HG02981 (cell line): ENCODE data around the gene TBRG4.

ENCODE experiments used
- ATAC-seq: cut with Tn5 transposase; IDR thresholded peaks from one replicate; pipeline ENCODE4 v1.9.1; 2021; ENCODE audit warnings: mild to moderate bottlenecking, moderate library complexity; ENCODE audit not compliant: unreplicated experiment

Gene TBRG4

GRCh38 chr7:45075871-45076796, 35.4 kb downstream of the TBRG4 start:
- no peak for ATAC-seq

- ATAC-seq = no peak
Observed at GRCh38 chr7:45075355-45075644, 36.2 kb downstream of the TBRG4 start.

GRCh38 chr7:45074528-45075354, 36.8 kb downstream of the TBRG4 start:
- no peak for ATAC-seq

DNA sequence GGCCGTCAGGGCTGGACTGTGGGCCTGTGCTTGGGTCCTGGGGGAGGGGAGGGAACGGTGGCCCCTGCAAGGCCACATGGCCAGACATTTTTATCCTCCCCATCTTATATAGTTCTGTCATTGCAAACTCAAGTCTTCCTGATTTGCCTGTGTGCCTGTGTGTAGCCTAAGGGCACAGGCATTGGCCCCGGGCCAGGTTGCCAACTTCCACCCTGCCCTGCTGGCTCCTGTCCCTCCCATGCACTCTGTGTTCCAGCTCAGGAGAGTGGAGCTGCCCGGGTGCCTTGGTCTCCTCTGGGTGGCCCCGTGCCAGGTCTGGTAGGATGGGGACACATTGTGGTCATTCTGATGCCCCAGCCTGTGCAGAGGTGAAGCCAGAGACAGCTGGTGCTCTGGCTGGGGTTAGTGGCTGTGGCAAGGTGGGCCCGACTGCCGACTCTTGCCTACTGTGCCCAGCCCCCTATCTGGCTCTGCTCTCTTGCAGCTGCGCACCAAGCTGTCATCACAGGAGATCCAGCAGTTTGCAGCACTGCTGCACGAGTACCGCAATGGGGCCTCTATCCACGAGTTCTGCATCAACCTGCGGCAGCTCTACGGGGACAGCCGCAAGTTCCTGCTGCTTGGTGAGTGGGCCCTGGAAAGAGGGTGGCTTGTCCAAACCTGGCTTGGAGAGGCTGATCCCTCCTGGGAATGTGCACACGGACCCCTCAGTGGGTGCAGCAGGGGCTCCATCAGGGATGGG, 37.5 kb downstream of the TBRG4 start:
- no peak for ATAC-seq

DNA sequence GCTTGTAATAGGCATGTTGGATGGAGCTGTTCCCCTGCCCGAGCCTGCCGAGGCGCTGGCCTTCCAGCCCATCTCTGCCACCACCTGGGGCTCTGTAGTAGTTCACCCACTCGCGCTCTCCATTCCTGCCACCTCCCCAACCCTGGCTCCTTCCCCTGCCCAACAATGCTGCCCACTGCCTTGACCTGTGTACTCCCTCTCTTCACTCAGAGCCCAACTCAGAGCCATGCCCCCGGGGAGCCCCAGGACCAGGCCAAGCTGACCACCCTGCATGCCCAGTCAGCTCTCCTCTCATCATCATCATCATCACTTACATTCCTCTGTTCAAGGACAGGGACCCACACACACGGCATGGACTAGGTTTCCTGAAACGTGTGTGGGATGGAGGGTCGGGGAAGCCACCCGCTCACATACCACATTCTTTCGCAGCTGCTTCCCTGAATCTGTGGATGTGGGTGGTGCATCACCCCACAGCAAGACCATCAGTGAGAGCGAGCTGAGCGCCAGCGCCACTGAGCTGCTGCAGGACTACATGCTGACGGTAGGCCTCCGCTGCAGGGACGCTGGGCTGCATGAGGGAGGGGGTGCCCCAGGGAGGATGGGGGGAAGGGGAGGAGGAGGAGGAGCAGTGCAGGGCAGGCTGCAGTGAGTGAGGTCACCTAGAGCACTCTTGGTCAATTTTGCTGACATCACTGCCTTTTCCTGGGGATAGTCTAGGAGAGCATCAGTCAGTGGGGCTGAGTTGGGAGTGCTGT, 38.3 kb downstream of the TBRG4 start:
- no peak for ATAC-seq

DNA sequence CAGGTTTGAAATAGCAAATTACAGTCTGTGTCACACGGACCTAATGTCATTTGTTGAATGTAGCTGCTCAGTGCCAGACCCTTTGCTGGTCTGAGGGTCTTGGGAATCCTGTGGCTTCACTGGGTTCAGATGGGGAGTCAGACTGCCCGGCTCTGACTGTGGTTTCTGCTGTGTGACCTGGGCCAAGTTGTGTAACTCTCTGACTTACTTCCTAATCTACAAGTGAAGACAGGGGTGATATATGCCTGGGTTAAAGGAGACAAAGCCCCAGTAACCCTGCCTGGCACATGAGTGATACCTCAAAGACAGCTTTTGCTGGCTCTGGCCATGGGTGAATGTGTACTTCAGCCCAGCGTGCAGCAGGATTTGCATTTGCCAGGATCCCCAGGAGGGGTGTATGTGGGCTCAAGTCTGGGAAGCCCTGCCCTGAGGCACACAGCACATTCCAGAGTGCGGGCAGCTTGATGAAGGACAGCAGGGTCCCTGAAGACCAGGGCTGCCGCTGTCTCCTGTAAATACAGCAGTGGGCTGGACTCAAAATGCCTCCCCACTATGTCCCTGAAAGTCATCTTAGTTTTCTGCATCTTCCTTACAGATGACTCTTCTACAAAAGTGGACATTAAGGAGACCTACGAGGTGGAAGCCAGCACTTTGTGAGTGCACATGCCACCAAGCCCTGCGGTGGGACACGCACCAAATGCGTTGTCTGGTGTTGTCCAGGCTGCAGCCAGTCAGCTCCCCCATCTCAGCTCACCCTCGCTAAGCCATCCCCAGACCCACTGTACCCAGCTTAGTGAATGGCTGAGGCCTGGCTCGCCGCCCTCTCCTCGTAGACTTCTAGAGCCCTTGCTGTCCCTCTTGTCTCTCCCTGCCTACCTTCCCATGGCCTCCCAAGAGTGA, 39.1 kb downstream of the TBRG4 start:
- no peak for ATAC-seq

GRCh38 chr7:45071528-45071927, 40.0 kb downstream of the TBRG4 start:
- ATAC-seq = no peak

DNA sequence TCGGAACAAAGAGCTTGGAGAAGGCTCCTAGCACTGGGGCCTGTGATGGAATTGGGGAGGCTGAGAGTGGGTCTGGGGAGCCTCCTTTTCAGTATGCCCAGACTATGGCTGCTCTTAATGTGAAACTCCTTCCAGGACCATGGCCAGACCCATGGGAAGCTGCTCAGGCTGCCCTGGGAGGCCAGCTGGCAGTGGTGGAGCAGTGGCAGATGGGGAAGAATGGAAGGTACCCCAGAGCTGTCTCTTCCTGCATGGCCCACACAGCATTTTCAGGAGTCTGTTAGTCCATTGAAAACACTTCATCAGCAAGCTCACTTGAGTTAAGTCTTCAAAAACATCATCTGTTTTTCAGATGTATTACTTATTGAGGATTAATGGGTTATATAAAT, 41.2 kb downstream of the TBRG4 start:
- ATAC-seq = no peak

DNA sequence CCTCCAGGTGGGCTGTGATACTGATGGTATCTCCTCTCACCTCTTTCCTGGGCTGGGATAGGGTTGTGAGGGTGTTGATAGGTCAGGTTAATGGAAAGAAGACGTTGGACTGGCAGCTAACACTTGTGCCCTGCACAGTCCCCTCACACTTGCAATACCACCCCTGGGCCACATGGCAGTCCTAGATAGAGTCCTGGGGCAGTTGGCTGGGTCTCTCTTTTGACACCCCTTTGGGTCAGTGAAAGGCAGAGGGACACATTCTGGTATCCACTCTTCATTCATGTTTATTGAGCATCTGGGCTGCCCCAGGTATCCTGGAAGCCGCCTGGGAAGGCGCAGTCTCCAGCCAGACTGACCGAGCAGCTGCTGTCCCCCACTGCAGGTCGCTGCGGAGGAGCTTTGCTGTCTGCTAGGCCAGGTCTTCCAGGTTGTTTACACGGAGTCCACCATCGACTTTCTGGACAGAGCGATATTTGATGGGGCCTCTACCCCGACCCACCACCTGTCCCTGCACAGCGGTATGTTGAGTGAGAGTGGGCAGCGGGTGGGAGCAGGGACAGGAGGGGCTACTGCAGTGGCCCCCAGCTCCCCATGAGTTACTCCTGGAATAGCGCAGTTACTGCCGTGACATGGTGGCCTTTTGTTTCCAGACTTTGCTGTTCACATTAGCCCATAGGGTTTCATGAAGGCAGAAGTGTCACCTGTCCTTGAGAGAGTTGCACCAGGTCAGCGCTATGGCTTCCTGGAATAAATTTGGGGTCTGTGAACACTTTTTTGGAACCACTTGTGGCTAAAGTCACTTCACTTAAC, 41.8 kb downstream of the TBRG4 start:
- ATAC-seq = no peak

- ATAC-seq = no peak
Observed at GRCh38 chr7:45068236-45069023, 43.1 kb downstream of the TBRG4 start.

- ATAC-seq = no peak
Observed at GRCh38 chr7:45067582-45067981, 43.9 kb downstream of the TBRG4 start.

DNA sequence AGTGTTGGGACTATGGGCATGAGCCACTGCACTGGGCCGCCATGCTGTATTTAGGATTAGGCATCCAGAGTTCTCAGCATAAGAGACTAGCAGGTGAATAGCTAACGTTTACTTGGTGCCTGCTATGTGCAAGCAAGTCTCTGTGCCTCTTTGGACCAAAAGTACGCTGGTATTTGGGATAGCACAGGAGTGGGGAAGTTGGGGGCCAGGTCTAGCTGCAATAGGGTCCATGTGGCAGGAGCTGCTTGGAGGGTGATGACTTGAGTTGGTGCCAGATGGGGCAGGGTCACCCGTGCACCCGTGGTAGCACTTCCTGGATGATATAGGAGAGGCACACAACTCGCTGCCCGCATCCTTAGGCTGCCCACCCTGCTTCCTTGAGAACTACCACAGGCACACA, 45.1 kb downstream of the TBRG4 start:
- ATAC-seq = no peak

- no peak for ATAC-seq
Observed at GRCh38 chr7:45065031-45065995, 46.2 kb downstream of the TBRG4 start.

DNA sequence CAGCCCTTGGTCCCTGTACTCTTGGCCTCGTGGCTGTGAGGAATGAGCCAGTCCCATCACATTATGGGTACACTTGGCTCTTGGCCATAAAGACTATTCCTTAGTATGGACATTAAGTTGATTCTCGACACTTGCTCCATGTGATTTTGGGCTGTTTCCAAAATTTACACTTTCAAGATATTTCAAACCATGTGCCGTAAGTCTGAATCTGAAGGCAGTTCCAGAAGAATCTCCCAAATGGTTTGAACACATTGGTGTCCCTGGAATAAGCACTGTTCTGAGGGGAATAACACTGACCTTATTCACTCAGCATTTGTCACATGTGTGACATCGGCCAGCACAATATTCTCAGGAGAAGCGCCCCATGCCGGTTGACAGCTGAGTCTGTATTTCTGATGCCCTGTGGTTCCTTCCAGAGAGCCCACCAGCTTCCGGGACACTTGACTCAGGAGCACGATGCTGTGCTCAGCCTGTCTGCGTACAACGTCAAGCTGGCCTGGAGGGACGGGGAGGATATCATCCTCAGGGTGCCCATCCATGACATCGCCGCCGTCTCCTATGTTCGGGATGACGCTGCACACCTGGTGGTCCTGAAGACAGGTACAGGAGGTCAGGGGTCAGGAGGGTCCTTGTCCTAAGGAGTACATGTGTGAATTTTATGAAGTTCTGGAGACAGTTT, 47.3 kb downstream of the TBRG4 start:
- ATAC-seq = no peak

GRCh38 chr7:45061806-45062425, 49.6 kb downstream of the TBRG4 start:
- ATAC-seq = no peak

DNA sequence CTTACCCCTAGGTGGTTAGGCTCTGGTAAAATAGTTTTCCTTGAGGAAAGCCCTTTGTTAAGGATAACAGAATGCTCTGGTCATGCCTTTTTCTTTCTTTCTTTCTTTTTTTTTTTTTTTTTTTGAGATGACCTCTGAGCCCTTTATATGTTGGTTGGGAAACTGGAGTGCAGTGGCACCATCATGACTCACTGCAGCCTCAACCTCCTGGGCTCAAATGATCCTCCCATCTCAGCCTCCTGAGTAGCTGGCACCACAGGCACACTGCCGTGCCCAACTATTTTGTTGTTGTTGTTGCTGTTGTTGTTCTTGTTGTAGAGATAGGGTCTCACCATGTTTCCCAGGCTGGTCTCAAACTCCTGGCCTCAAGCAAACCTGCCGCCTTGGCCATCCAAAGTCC, 50.1 kb downstream of the TBRG4 start:
- ATAC-seq = no peak
